K562 (cell line): ENCODE measurements around the gene RNF212B. TPM values are rescaled to one million over a fixed set of nuclear protein-coding genes. Genes with fewer than 3 reads are reported as not detected.

Experiments
- CTCF ChIP-seq, 3 experiments: IDR thresholded peaks in 2 of 3; conservative IDR thresholded peaks in 1 of 3; 2 replicates each; pipeline ENCODE4 v1.5.1; 2011 to 2012; ENCODE audit warnings: low read length in 3 of 3, mild to moderate bottlenecking in 3 of 3, control low read depth in 2 of 3, improper control_type of control experiment in 1 of 3, inconsistent platforms in 1 of 3, low read depth in 1 of 3, mixed read lengths in 1 of 3, moderate library complexity in 1 of 3; ENCODE audit not compliant: insufficient read depth in 2 of 3
- E4F1 ChIP-seq: fragments of 250-450 bp; sonication (Bioruptor Pico); IDR thresholded peaks from 2 replicates; pipeline ENCODE4 v1.5.0; 2021; ENCODE audit warnings: mild to moderate bottlenecking, borderline replicate concordance
- ESRRA ChIP-seq: fragments of 450-650 bp; IDR thresholded peaks from 2 replicates; pipeline ENCODE4 v1.6.1; 2014; ENCODE audit warnings: low read depth, mild to moderate bottlenecking, moderate library complexity, borderline replicate concordance
- GABPB1 ChIP-seq: sonication (generic); formaldehyde crosslinking; IDR thresholded peaks from 2 replicates; pipeline ENCODE4 v1.8.0; 2022; ENCODE audit warnings: mild to moderate bottlenecking, missing genetic modification reagents
- GATAD2A ChIP-seq: fragments of 450-650 bp; IDR thresholded peaks from 2 replicates; pipeline ENCODE4 v1.6.1; 2017
- L3MBTL2 ChIP-seq: fragments of 450-650 bp; IDR thresholded peaks from 2 replicates; pipeline ENCODE4 v1.6.1; 2016; ENCODE audit warnings: mild to moderate bottlenecking, moderate library complexity
- MYBL2 ChIP-seq, 2 experiments: fragments of 450-650 bp in 1 of 2; sonication (generic) in 1 of 2; formaldehyde crosslinking in 1 of 2; IDR thresholded peaks; 2 replicates each; pipeline versions ENCODE4 v1.6.1 to v1.8.1; 2017 to 2022; ENCODE audit warnings: borderline replicate concordance in 1 of 2, inconsistent platforms in 1 of 2, low read depth in 1 of 2, mild to moderate bottlenecking in 1 of 2, missing genetic modification reagents in 1 of 2, moderate library complexity in 1 of 2
- NCOA1 ChIP-seq: fragments of 450-650 bp; IDR thresholded peaks from 2 replicates; pipeline ENCODE4 v1.6.1; 2016; ENCODE audit warnings: low read depth
- NFIX ChIP-seq: fragments of 250-450 bp; sonication (Bioruptor Pico); IDR thresholded peaks from 2 replicates; pipeline ENCODE4 v1.4.0; 2020; ENCODE audit warnings: low read depth, mild to moderate bottlenecking, moderate library complexity
- TBP ChIP-seq: optimal IDR thresholded peaks from 2 replicates; pipeline ENCODE3; 2011; ENCODE audit warnings: low read depth, low read length, improper control_type of control experiment
- USF1 ChIP-seq: sonication (generic); formaldehyde crosslinking; IDR thresholded peaks from 2 replicates; pipeline ENCODE4 v1.9.0; 2022; ENCODE audit warnings: mild to moderate bottlenecking, missing genetic modification reagents
- ZNF146 ChIP-seq: IDR thresholded peaks from one replicate; pipeline ENCODE4 v1.6.1; 2018; ENCODE audit warnings: missing compliant biosample characterization; ENCODE audit not compliant: unreplicated experiment
- ZNF224 ChIP-seq: sonication (generic); formaldehyde crosslinking; IDR thresholded peaks from 2 replicates; pipeline ENCODE4 v1.8.0; 2022; ENCODE audit warnings: mild to moderate bottlenecking, missing genetic modification reagents
- ZNF398 ChIP-seq: fragments of 250-450 bp; sonication (Bioruptor Pico); IDR thresholded peaks from 2 replicates; pipeline ENCODE4 v1.8.0; 2021; ENCODE audit warnings: moderate library complexity, mild to moderate bottlenecking, inconsistent platforms
- ZNF668 ChIP-seq: fragments of 250-450 bp; sonication (Bioruptor Pico); IDR thresholded peaks from 2 replicates; pipeline ENCODE4 v1.8.0; 2022; ENCODE audit warnings: mild to moderate bottlenecking, inconsistent platforms
- ZNF77 ChIP-seq: fragments of 250-450 bp; sonication (Bioruptor Pico); IDR thresholded peaks from 2 replicates; pipeline ENCODE4 v1.5.0; 2020
- ZNF79 ChIP-seq: fragments of 250-450 bp; sonication (Bioruptor Pico); IDR thresholded peaks from 2 replicates; pipeline ENCODE4 v1.4.0; 2020; ENCODE audit warnings: low read depth, mild to moderate bottlenecking, moderate library complexity
- polyA plus RNA-seq, 8 experiments: library from polyadenylated mRNA; depleted of rRNA in 4 of 8; stranded (reverse) in 5 of 8; unstranded in 3 of 8; fragments of >200 nt; fragmentation: Nextera tagmentation in 2 of 8; fragmentation: Illumina TruSeq in 1 of 8; extraction: Ambion mirVana in 2 of 8; extraction: Trizol in 1 of 8; gene quantifications; 2 replicates each; pipeline versions ENCODE4 v1.2.1 to v1.2.3, GENCODE V29; 2011 to 2014; ENCODE audit warnings: inconsistent platforms in 1 of 8, missing spikeins in 1 of 8
- total RNA-seq, 7 experiments: library from RNA; depleted of rRNA in 6 of 7; stranded (reverse); fragments of >200 nt in 6 of 7; fragmentation: Illumina TruSeq in 2 of 7; extraction: Trizol in 2 of 7; gene quantifications; 2 replicates each; pipeline versions ENCODE4 v1.2.1 to v1.2.3, GENCODE V29; 2011 to 2021; ENCODE audit warnings: low replicate concordance in 1 of 7

The RNF212B gene
- total and polyA plus RNA-seq, 9 of the 15 experiments (the other 6 are each of a cell fraction or from before 2014, with no cell fraction given) = 0.15 to 0.43 (median 0.27) TPM; not detected in 3

- no peak for TF ChIP-seq ZNF398 (CRISPR knock-in tag)
- no peak for TF ChIP-seq ESRRA
- TF ChIP-seq ZNF224 = no peak
- peak; percentile 36 for TF ChIP-seq TBP
- TF ChIP-seq ZNF668 = no peak
- TF ChIP-seq CTCF (IDR thresholded peaks at IDR 0.05 in 2 of 3, conservative IDR thresholded peaks at IDR 0.05 in 1 of 3; ENCODE audit: insufficient read depth in 2 of 3, low read depth in 1 of 3, low read length in 3 of 3) = no peak
- no peak for TF ChIP-seq GATAD2A
- no peak for TF ChIP-seq E4F1 (CRISPR knock-in tag)
- TF ChIP-seq NCOA1 = no peak
- TF ChIP-seq ZNF146 (CRISPR knock-in tag) = no peak
- no peak for TF ChIP-seq NFIX (CRISPR knock-in tag)
- TF ChIP-seq USF1 (CRISPR knock-in tag) = no peak
- TF ChIP-seq GABPB1 (CRISPR knock-in tag) = no peak
- TF ChIP-seq MYBL2 (IDR thresholded peaks at IDR 0.05; ENCODE audit: low read depth) = no peak
- no peak for TF ChIP-seq MYBL2 (CRISPR knock-in tag; IDR thresholded peaks at IDR 0.05; ENCODE audit: borderline replicate concordance)
- no peak for TF ChIP-seq ZNF79 (CRISPR knock-in tag)
- TF ChIP-seq ZNF77 (CRISPR knock-in tag) = no peak
- TF ChIP-seq L3MBTL2 = peak; percentile 21; the same call in 1 of the 2 replicates
Measured at GRCh38 chr14:23321572-23322547, 84.1 kb downstream of the RNF212B start (continued).
